ENCODE results near the gene FOXI1. TPM values are rescaled to one million over a fixed set of nuclear protein-coding genes. Genes with fewer than 3 reads are reported as not detected.

FOXI1 gene
- total and polyA plus RNA-seq, 12 donors, result not detected

DNA sequence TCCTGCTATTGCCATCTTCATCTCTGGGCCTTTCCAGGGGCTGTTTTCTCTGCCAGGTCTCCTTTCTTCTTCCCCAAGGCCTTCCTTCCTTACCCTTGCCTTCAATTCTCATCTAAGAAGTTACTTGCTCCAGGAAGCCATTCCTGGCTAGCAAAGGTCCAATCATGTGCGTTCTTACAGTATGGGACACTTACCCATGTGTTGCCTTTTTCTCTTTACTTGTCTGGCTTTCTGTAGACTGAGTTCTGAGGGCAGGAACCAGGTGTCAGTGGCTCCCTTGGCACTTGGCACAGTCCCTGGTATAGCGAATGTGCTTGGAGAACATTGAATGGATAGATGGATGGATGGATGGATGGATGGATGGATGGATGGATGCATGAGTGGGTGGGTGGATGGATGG, 10.2 kb downstream of the FOXI1 start:
- no peak for DNase-seq

DNA sequence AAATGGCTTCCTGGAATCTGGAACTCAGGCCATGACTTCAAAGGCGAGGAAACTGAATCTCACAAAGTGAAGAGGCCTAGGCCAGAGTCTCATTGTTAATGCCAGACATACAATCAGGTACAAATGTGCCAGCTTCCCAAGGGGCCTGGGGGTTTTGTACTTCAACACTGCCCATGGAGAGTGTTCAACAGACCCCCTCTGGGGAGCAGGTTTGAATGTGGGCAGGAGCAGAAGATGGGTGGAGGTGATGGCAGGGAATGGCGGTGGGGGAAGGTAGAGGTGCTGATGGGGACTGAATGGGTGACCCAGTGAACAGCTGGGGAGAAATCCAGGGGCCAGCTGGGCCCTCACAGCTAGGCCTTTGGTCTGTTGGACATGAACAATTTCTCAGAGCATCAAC, 12.0 kb downstream of the FOXI1 start:
- H3K27me3 ChIP-seq, result peaks cover 0 to 4% (median 0%) of the 10 kb centered on the region in 7 donors
- H3K9me3 ChIP-seq, result peaks cover 0 to 7% (median 0%) of the 10 kb centered on the region in 11 donors
- no peak overlapping the region for H3K27ac ChIP-seq
- TF ChIP-seq, protein P1, sequence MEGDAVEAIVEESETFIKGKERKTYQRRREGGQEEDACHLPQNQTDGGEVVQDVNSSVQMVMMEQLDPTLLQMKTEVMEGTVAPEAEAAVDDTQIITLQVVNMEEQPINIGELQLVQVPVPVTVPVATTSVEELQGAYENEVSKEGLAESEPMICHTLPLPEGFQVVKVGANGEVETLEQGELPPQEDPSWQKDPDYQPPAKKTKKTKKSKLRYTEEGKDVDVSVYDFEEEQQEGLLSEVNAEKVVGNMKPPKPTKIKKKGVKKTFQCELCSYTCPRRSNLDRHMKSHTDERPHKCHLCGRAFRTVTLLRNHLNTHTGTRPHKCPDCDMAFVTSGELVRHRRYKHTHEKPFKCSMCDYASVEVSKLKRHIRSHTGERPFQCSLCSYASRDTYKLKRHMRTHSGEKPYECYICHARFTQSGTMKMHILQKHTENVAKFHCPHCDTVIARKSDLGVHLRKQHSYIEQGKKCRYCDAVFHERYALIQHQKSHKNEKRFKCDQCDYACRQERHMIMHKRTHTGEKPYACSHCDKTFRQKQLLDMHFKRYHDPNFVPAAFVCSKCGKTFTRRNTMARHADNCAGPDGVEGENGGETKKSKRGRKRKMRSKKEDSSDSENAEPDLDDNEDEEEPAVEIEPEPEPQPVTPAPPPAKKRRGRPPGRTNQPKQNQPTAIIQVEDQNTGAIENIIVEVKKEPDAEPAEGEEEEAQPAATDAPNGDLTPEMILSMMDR (IDR thresholded peaks at IDR 0.05), result no peak
- ATAC-seq (no peak), DNase-seq (no peak)
- H3K36me3 ChIP-seq, result no peaks in the 10 kb centered on the region
- H3K4me1 ChIP-seq, result no peaks in the 10 kb centered on the region
- intact Hi-C loops (cut with DNase I), result no loop called here
- H3K4me3 ChIP-seq, result no peak overlapping the region
- 89 to 92% methylated on average over 2 of the region's 2 CpGs for WGBS, 2 donors

More for the DNA sequence above, 10.2 kb downstream of the FOXI1 start:
- H3K36me3 ChIP-seq, result no peaks in the 10 kb centered on the region
- WGBS, 2 donors, result 88 to 90% methylated on average over 2 of the region's 2 CpGs
- H3K27ac ChIP-seq, result no peak overlapping the region
- H3K4me3 ChIP-seq, result no peak overlapping the region
- intact Hi-C loops (cut with DNase I), result no loop called here
- peaks cover 0 to 7% (median 0%) of the 10 kb centered on the region in 11 donors for H3K9me3 ChIP-seq
- no peak for ATAC-seq
- H3K27me3 ChIP-seq, result peaks cover 0 to under 1% (median 0%) of the 10 kb centered on the region in 7 donors
- TF ChIP-seq, protein P1 (IDR thresholded peaks at IDR 0.05), result no peak
- H3K4me1 ChIP-seq, result no peaks in the 10 kb centered on the region

DNA sequence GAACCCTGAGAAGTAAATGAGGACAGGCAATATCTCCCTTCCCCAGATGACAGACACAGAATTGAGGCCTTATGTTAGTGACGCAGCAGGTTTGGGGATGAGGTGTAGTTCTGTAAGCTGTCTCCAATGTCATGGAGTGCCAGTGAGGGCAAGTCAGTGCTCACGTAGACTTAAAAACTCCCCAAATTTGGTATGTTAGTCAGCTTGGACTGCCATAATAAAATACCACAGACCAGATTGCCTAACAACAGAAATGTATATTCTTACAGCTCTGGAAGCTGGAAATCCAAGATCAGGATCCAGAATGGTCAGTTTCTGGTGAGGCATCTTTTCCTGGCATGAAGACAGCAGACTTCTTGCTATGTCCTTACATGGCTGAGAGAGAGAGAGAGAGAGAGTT, 14.9 kb downstream of the FOXI1 start:
- Histone ChIP-seq H3K4me1 (no peaks in the 10 kb centered on the region), H3K27ac (no peak overlapping the region), H3K4me3 (no peak overlapping the region), H3K9me3 (peaks cover 0 to 10% (median 0%) of the 10 kb centered on the region in 11 donors), H3K27me3 (peaks cover 0 to 7% (median 0%) of the 10 kb centered on the region in 7 donors), H3K36me3 (no peaks in the 10 kb centered on the region)
- 95 to 97% methylated on average over 2 of the region's 2 CpGs for WGBS, 2 donors
- DNase-seq (no peak), ATAC-seq (no peak)
- intact Hi-C loops (cut with DNase I), result no loop called here
- TF ChIP-seq, protein P1 (IDR thresholded peaks at IDR 0.05), result no peak

DNA sequence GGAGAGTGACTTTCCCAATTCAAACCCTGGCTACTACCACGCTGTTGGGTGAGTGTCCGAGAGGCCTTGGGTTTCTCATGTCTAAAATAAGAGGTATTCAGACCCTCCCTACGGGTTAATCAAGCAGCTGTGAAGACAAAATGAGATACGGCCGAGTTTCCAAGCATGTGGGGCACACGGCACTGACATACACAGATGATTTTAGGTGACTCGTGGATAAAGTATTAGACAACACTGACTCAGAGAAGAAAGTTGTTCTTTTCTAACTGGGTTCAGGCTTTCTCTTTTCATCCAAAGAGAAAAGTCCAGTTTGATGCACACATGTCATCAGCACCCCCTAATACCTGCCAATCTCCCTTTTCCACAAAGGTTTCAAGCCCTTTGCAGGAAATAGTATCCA, 15.6 kb downstream of the FOXI1 start:
- Histone ChIP-seq H3K27ac (no peak overlapping the region), H3K4me3 (no peak overlapping the region), H3K27me3 (peaks cover 0 to 7% (median 0%) of the 10 kb centered on the region in 7 donors), H3K9me3 (peaks cover 0 to 15% (median 6%) of the 10 kb centered on the region in 11 donors), H3K4me1 (no peaks in the 10 kb centered on the region), H3K36me3 (no peaks in the 10 kb centered on the region)
- intact Hi-C loops (cut with DNase I), result no loop called here
- ATAC-seq (no peak), DNase-seq (no peak)
- TF ChIP-seq, protein P1 (IDR thresholded peaks at IDR 0.05), result no peak
- WGBS, 2 donors, result 71 to 73% methylated on average over 7 of the region's 7 CpGs
